CD4-positive, alpha-beta T cell treated with Interleukin-17A for 1 hour (primary cell): ENCODE measurements around the gene DLG4.
A peak's percentile ranks its signal among the peaks of the same experiment; 100 is the strongest.
"Not testable (repeated sequence)": the region's sequence is repeated elsewhere in the genome, so short reads cannot be mapped to it uniquely, and the experiment has no call there.

Experiments used
- DNase-seq: peaks from one replicate; pipeline ENCODE4 v3.0.0-alpha.2; 2020

DLG4 gene

DNA sequence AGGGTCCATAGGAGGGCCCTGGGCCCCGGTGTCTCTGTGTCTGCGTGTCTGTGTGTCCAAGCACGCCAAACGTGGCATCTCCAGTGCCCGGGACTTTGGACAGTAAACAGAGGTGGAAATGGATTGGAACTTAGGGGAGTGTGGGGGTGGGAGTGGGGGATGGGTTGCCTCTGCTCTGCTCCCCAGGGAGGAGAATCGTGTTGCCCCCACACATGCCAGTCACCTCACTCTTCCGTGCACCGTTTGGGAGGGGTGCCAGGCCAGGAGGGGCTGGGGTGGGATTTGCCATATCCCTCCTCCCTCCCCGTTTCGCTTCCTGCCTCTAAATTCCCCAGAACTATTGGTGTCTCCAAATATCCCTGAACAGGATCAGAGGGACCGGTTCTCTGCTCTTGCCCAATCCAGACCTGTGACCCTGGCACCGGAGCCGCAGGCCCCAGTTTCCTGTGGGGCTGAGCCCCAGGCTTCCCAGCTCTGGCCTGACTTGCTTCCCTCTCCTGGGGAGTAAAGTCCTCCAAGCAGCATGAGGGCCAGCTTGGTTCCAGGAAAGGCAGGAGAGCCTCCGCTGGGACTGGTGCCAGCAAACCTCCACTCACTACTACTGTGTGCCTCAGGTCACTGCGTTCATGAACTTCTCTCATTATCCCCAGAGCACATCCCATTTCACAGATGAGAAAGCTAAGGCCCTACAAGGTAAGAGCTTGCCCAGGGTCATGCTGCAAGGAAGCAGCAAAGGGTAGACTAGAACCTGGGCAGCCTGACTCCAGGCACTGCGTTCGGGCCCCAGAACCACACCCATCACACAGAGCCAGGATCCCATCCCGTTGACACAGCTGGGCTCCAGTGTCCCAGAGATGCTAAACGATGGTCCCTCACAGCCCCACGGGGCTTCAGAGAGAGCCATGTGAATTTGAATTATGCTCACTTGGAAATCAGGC lies 40.0 kb downstream of the DLG4 start, which contains the start of gene ASGR1:
Gene ASGR1, minus strand, starts transcription at position 54 of the 938 bp plus-strand sequence. CDS start 807 bp downstream, outside the sequence.
- no peak for DNase-seq

DNA sequence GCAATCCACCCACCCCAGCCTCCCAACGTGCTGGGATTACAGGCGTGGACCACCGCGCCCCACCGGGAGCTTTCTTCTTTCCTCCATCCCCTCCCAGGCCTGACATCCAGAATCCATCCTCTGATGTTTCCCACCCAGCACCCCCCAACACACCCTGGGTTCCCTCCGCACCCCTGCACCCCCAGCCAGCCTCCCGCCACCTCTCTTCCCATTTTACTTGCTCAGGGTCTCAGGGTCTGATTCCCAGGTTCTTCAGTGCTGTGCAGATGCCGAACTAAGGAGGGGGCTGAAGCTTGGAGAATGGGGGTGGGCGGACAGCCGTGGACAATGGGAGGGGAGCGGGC lies 40.7 kb downstream of the DLG4 start:
- no peak for DNase-seq

DNA sequence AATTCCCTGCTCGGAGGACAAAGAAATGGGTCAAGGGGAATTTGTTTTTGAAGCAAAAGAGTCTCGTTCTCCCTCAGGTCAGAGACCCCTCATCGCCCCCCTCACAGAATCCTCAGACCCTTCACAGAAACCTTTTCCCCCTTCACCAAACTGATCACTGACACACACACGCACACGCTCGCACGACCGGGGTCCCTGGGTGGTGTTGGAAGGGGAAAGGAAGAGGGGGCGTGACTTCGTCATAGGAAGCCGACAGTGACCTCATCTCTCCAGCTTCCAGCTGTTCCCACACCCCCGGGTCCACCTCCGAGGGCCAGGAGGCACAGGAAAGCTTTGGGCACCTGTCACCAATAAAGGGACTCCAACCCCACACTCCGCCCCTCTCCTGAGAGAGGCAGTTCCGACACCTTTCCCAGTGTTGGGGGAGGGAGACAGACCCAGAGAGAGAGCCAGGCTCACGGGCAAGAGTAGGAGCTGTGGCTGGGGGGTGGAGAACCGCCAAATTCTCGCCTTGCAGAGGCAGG lies 41.6 kb downstream of the DLG4 start:
- no peak for DNase-seq

DNA sequence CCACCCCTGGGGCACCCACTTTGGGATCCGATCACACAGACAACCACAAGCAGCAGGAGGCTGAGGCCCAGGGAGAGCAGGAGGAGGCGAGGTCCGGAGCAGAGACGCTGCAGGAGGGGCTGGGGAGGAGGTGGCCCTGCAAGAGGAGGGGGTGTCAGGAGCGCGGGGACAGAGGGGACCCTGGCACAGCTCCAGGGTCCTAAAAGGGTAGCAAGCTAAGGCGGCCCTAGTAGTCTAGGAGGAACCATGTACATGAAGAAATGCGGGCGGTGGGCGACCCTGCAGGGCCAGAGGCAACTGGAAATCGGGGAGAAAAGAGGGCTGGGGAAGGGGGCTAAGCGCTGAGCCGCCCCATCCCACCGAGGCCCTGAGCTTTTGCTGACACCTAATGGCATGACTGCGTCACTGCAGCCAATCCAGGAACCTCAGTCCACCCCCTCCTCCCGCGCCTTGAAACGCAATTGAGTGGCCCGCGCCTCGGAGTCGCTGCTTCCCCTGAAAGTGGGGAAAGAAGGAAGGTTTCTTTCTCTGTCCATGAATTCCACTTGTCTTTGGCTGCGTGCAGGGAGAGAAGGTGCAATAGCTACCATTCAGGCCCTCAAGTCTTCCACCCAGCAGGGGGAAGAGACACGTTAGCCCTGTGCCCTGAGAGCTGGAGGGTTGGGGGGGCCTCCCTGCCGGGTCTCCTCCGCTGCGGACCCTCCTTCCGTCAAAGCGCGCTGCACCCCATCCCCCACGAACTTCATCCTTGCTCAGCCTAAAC lies 42.3 kb downstream of the DLG4 start:
- DNase-seq = peak; percentile 76

DNA sequence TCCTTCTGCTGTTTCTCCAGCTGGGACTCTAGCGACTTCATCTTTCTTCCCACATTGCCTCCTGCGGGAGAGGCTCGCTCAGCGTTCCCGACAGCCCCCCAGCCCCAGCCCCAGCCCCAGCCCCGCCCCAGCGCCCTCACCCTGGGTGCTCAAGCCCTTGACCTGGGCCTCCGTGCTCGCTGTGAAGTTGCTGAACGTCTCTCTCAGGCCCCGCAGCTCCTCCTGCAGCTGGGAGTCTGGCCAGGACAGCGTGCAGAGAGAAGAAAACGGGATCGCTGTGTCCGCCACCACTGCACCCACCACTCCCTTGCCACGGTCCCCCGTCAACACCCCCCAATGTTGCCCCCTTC lies 42.8 kb downstream of the DLG4 start:
- DNase-seq = no peak

DNA sequence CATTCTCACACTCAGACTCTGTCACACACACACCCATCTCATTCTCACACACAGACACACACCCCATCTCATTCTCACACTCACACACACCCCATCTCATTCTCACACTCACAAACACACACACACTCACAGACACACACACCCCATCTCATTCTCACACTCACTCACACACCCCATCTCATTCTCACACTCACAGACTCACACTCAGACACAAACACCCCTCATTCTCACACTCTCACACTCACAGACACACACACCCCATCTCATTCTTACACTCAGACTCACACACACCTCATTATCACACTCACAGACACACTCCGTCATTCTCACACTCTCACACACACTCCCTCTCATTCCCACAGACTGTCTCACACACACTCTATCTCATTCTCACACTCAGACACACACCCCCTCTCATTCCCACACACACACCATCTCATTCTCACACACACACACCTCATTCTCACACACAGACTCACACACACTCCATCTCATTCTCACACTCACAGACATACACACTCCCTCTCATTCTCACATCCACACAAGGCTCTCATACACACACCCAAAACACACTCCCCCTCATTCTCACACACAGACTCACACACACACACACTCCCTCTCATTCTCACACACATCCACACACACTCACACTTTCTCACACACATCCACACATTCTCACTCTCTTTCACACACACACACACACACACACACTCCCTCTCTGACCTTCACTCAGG lies 43.4 kb downstream of the DLG4 start:
- DNase-seq = no peak

DNA sequence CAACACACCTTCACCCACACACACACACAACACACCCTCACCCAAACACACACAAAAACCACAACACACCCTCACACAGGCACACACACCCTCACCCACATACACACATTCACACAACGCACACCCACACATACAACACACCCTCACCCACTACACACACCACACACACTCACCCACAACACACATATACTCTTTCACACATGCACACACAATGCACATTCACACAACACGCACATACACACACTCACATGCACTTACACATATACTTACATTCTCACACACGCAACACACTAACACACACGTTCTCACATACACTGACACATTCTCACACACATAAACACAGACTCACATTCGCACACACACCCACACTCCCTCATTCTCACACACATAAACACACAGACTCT lies 44.3 kb downstream of the DLG4 start:
- no peak for DNase-seq

DNA sequence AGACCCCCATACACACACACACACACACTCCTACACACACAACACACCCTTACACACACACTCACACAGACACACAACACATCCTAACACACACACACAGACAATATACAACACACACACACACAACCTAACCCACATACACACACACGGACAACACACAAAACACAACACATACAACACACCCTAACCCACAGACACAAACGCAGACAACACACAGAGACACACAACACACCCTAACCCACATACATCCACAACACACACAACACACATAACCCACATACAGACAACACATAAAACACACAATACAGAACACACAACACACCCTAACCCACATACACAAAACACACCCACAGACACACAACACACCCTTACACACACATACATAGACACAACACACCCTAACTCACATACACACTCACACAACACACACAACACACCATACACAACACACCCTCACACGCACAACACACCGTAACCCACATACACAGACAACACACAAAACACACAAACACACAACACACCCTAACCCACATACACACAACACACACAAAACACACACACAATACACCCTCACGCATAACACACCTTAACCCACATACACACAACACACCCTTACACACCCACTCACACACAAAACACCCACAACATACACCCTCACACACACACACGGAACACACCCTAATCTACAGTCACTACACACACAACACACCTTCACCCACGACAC lies 44.9 kb downstream of the DLG4 start:
- no peak for DNase-seq

DNA sequence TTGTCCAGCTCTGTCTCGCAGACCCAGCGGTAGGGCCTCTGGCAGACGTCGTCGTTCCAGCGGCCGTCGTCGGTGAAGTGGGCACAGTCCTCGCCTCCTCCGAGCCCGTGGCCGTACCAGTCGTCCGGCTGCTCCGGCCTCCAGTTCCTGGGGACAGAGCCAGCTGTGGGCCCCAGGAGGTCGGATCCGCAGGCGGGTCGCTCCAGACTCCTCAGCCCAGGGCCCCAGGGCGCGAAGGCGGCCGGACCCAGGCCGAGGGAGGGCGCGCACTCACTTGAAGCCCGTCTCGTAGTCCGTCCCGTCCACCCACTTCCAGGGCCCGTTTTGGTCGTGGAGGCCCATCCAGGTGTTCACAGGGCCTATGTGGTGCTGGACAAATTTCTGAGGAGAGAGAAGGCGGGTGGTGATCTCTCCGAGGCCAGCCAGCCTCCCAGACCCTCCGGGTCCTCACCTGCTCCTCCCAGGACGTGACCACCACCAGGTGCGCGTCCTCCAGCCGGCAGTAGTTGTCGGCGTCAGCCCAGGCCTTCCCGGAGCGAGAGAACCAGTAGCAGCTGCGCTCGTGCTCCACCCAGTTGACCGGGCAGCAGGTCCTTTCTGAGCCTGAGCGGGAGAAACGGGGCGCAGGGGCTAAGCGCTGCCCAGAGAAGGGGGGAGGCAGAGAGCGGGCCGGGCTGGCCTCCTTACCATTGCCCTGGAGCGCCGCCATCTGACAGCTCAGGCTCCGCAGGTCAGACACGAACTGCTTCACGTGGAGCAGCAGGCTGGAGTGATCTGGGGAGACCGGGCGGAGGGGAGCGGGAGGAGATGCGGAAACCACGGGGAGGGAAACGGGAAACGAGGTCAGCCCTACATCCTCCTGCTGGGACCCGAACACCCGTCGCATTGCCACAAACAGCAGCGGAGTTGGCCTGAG lies 45.7 kb downstream of the DLG4 start:
- DNase-seq = peak; percentile 57

DNA sequence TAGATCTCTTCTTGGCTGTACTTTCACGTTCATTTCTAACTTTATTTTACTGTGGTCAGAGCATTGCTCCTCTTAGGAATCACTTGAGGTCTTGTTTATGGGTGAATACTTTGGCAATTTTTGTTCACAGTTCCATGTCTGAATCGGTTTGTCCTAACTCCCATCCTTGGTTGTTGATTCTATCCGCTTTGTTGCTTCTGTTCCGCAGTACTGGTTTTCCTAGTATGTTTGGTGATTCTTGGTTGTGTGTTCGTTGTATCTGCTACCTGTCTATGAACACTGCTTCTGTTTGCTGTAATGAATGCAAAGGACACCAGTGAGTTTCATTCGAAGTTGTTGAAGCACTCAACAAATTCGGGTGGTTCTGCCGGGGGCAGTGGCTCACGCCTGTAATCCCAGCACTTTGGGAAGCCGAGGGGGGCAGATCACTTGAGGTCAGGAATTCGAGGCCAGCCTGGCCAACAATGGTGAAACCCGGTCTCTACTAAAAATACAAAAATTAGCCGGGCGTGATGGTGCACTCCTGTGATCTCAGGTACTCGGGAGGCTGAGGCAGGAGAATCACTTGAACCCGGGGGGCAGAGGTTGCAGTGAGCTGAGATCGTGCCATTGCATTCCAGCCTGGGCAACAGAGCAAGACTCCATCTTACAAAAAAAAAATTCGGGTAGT lies 47.0 kb downstream of the DLG4 start:
- DNase-seq = not testable (repeated sequence)

DNA sequence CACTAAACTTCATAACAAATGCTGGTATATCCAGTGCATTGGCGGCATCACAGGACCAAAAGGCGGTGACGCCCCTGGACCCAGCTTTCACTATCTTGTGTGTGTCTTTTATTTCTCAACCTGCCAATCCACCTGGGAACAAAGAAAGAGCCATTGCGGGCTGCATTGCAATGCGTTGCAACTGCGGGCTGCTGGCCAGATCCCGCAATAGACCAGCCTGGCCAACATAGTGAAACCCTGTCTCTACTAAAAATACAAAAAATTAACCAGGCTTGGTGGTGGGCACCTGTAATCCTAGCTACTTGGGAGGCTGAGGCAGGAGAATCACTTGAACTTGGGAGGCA lies 50.1 kb downstream of the DLG4 start:
- not testable (repeated sequence) for DNase-seq

DNA sequence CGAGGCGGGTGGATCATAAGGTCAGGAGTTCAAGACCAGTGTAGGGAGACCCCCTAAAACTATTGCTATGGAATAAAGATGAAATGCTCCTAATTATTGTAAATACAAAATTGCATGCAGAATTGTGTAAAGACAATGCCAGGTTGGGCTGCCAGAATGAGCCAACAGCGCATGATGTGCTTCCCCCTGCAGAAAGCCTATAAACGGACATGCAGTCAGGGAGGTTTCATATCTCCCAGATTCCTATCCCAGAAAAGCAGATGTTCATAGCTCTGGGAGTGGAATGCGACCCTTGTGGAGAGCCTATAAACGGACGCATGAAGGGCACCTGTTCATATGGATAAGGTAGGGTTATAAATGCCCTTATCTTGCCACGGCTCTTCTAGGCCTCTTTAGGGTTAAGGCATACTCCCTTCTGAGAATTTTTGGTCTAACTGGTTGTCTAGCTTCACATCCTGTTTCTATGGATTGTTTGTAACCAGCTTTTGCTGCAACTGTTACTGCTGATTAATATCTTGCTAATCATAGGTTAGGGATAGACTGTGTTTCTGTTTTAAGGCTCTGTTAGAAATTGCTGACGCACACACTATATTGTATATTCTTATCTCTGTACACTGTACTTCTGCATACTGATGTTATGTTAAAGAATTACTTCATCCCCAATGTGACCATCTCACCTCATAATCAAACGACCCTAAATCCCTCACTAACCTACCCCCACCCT lies 50.6 kb downstream of the DLG4 start:
- not testable (repeated sequence) for DNase-seq

DNA sequence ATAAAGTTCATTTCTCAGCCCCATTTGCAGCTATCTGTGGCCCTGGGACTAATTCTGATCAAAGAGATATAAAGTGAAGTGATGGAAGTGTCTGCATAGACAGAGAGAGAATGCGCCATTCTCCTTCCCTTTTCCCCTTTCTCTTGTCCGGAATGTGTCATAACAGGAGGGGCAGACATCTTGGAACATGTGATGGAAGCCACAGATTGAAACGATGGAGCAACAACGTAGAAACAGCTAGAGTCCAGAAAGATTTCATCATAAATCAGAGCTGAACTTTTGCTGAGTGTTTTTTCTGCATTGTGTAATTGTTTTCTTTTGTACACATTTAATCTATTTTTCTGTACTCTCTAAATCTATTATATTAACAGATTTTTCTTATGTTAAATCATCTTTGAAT lies 51.8 kb downstream of the DLG4 start:
- no peak for DNase-seq

DNA sequence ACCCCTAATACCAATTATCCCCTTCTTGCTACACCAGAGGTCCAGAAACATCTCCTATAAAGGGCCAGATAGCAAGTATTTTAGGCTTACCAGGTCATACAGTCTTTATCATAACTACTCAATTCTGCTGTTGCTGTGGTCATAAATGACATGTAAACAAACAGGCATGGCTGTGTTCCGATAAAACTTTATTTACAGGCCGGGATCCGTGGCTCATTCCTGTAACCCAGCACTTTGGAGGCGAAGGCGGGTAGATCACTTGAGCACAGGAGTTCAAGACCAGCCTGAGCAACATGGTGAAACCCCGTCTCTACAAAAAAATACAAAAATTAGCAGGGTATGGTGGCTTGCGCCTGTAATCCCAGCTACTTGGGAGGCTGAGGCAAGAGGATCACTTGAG lies 52.8 kb downstream of the DLG4 start:
- DNase-seq = no peak

DNA sequence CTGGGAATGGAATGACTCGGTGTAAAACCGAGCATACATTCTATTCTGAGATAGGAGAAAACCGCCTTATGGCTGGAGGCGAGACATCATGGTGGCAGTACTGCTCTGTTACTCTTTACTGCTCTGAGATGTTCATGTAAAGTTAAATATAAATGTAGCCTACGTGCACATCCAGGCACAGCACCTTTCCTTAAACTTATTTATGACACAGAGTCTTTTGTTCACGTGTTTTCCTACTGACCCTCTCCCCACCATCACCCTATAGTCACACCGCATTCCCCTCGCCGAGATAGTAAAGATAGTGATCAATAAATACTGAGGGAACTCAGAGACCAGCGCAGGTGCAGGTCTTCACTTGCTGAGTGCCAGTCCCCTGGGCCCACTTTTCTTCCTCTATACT lies 60.1 kb downstream of the DLG4 start:
- DNase-seq = not testable (repeated sequence)

DNA sequence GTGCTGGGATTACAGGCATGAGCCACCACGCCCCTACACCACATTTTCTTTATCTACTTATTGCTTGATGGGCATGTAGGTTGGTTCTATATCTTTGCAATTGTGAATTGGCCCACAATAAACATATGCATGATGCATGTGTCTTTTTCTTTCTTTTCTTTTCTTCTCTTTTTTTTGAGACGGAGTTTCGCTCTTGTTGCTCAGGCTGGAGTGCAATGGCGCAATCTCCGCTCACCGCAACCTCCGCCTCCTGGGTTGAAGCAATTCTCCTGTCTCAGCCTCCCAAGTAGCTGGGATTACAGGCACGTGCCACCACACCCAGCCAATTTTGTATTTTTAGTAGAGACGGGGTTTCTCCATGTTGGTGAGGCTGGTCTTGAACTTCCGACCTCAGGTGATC lies 61.2 kb downstream of the DLG4 start:
- DNase-seq = not testable (repeated sequence)

DNA sequence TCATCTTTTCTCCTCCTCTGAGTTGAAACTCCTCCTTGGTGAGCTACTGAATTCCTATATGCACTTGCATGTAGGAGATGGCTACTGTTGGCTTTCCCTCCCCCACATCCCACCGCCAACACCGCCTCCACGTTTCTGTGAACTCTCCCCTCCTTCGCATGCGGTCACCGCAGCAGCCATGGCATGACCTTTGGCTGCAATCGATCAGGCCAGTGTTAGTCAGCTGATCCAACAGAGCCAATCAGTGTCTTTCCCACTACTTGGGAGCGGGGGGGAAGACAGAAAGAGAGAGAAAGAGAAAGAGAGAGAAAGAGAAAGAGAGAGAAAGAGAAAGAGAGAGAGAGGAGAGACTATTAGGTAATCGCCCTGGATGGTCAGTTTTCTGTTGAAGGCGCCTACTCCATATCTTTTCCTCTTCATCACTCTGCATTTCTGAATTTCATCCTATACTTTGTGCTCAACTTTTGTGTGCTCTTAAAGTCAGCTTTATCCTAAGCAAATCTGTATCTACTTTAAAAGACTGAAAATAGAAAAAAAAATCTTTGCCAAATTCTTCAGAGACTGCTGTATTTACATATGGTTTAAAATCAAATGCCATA lies 63.2 kb downstream of the DLG4 start:
- DNase-seq = no peak

DNA sequence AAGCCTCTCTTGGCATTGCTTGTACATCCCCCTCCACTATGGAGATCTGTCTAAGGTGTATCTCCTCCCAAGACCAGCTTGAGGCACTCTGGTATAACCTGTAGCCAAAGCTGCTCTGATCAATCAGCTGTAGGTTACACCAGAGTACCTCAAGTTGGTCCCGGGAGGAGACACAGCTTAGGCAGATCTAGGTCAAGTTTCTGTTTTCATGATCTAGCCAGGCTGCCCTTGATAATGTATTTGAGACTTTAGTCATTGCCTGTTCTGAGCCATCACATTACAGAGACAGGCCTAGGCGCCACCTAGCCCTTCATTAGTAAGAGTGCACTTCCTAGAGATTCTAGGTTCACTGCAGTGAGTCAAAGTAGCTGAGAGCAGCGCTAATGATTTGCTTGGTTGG lies 71.9 kb downstream of the DLG4 start:
- DNase-seq = peak; percentile 27

DNA sequence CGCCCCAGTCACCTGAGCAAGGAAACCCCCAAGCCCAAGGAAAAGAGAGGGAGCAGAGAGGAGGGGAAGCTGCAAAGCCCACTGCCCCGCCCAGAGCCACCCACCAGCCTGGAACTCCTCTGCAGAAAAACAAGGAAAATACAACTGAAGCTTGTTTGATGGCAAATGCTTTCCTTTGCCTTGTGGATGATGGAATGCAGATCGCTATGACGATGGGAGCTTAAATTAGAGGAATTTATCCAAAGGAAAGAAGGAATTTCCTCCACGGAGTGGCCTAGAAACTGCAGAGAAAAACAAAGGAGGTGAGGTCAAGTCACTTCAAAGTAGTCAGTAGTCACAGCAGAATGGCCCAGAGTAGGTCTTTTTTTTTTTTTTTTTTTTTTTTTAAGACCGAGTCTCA lies 73.5 kb downstream of the DLG4 start:
- no peak for DNase-seq

DNA sequence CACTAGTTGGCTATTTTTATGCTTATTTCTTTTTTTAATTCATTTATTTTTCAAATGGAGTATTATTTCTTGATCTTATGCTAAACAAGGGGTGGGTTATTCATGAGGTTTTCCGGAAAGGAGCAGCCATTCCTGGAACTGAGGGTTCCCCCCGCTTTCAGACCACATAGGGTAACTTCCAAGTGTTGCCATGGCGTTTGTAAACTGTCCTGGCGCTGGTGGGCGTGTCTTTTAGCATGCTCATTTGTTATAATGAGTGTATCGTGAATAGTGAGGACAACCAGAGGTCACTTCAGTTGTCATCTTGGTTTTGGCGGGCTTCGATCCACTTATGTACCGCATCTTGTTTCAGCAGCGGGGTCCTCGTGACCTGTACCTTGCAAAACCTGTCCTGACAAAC lies 75.4 kb downstream of the DLG4 start:
- no peak for DNase-seq
